Stomach (tissue), 4 donors: ENCODE measurements around the gene TTLL12.

Experiments used
- EP300 ChIP-seq: sonication (generic); formaldehyde crosslinking; IDR thresholded peaks from one replicate; pipeline ENCODE4 v1.6.1; 2017; ENCODE audit warnings: antibody characterized with exemption
- POLR2A ChIP-seq, 4 donors: fragments of 450-650 bp; IDR thresholded peaks; one replicate each; pipeline ENCODE4 v1.6.1; 2016; ENCODE audit warnings: antibody characterized with exemption in 4 of 4, control low read depth in 2 of 4, mild to moderate bottlenecking in 1 of 4, moderate library complexity in 1 of 4
- POLR2AphosphoS5 ChIP-seq, 3 donors: sonication (generic); formaldehyde crosslinking; IDR thresholded peaks; one replicate each; pipeline ENCODE4 v1.6.1; 2016; ENCODE audit warnings: antibody characterized with exemption in 3 of 3
- TF ChIP-seq, protein P1 (sequence below), 7 experiments: fragments of 450-650 bp in 4 of 7; fragments of 200-600 bp in 3 of 7; sonication (generic) in 3 of 7; IDR thresholded peaks; one replicate each; pipeline ENCODE4 v1.5.1; 2016 to 2019; ENCODE audit warnings: antibody characterized with exemption in 7 of 7, control low read depth in 2 of 7, mild to moderate bottlenecking in 1 of 7

DNA sequence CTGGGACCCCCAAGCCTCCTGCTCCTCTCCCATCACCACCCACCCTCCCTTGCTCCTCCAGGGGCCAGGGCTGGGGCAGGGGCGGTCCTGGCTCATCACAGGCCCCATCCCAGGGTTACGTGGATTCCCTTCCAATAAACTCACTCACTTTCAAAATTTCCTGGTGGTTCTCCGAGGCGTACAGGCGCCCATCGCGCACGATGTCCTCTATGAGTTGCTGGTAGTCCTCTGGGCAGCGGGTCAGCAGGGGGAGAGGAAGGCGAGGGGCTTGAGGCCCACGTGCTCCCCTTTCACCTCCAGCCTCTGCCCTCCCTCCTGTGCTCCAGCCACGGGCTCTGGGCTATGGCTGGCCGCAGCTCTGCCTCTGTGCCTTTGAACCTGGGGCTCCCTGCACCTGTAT, 20.5 kb upstream of the TTLL12 start:
- TF ChIP-seq, protein P1, sequence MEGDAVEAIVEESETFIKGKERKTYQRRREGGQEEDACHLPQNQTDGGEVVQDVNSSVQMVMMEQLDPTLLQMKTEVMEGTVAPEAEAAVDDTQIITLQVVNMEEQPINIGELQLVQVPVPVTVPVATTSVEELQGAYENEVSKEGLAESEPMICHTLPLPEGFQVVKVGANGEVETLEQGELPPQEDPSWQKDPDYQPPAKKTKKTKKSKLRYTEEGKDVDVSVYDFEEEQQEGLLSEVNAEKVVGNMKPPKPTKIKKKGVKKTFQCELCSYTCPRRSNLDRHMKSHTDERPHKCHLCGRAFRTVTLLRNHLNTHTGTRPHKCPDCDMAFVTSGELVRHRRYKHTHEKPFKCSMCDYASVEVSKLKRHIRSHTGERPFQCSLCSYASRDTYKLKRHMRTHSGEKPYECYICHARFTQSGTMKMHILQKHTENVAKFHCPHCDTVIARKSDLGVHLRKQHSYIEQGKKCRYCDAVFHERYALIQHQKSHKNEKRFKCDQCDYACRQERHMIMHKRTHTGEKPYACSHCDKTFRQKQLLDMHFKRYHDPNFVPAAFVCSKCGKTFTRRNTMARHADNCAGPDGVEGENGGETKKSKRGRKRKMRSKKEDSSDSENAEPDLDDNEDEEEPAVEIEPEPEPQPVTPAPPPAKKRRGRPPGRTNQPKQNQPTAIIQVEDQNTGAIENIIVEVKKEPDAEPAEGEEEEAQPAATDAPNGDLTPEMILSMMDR (IDR thresholded peaks at IDR 0.05), result no peak
- TF ChIP-seq POLR2A (IDR thresholded peaks at IDR 0.05) (no peak), POLR2AphosphoS5 (IDR thresholded peaks at IDR 0.05) (no peak), EP300 (no peak)
